HEK293T (cell line): ENCODE results near the gene OLIG1.

Experiments
- CTCF ChIA-PET: fragments of 350-600 bp; formaldehyde crosslinking; extraction: SDS; loops from one replicate; lab custom pipeline; 2021; ENCODE audit warnings: antibody characterized with exemption, inconsistent platforms; lab: Yijun Ruan, JAX
- POLR2A ChIA-PET: fragments of 350-600 bp; formaldehyde crosslinking; extraction: SDS; loops from one replicate; lab custom pipeline; 2020; ENCODE audit warnings: antibody characterized with exemption, inconsistent platforms; lab: Yijun Ruan, JAX
- DNase-seq: peaks from one replicate; pipeline ENCODE4 v3.0.0; 2012; ENCODE audit warnings: mixed read lengths; ENCODE audit errors: extremely low spot score
- ARNT ChIP-seq: fragments of 450-650 bp; IDR thresholded peaks from 2 replicates; pipeline ENCODE4 v1.6.1; 2017; ENCODE audit warnings: mild to moderate bottlenecking
- BHLHE40 ChIP-seq: fragments of 450-650 bp; IDR thresholded peaks from 2 replicates; pipeline ENCODE4 v1.6.1; 2016; ENCODE audit warnings: mild to moderate bottlenecking, moderate library complexity, borderline replicate concordance
- CTBP1 ChIP-seq: fragments of 450-650 bp; IDR thresholded peaks from 2 replicates; pipeline ENCODE4 v1.6.1; 2016; ENCODE audit warnings: borderline replicate concordance
- ELF4 ChIP-seq: fragments of 450-650 bp; IDR thresholded peaks from 2 replicates; pipeline ENCODE4 v1.6.1; 2017; ENCODE audit warnings: antibody characterized with exemption
- FOXA1 ChIP-seq: fragments of 450-650 bp; IDR thresholded peaks from 2 replicates; pipeline ENCODE4 v1.6.1; 2016; ENCODE audit warnings: mild to moderate bottlenecking
- FOXK2 ChIP-seq: fragments of 450-650 bp; IDR thresholded peaks from 2 replicates; pipeline ENCODE4 v1.6.1; 2016; ENCODE audit warnings: mild to moderate bottlenecking
- FOXM1 ChIP-seq: fragments of 450-650 bp; IDR thresholded peaks from 2 replicates; pipeline ENCODE4 v1.6.1; 2017; ENCODE audit warnings: mild to moderate bottlenecking, borderline replicate concordance
- HDGF ChIP-seq: fragments of 450-650 bp; IDR thresholded peaks from 2 replicates; pipeline ENCODE4 v1.6.1; 2017; ENCODE audit warnings: antibody characterized with exemption, borderline replicate concordance
- L3MBTL2 ChIP-seq: fragments of 450-650 bp; conservative IDR thresholded peaks from 2 replicates; pipeline ENCODE4 v1.6.1; 2016; ENCODE audit warnings: mild to moderate bottlenecking
- LEF1 ChIP-seq: fragments of 450-650 bp; IDR thresholded peaks from 2 replicates; pipeline ENCODE4 v1.6.1; 2017; ENCODE audit warnings: mild to moderate bottlenecking, borderline replicate concordance
- NFRKB ChIP-seq: fragments of 450-650 bp; IDR thresholded peaks from 2 replicates; pipeline ENCODE4 v1.6.1; 2016; ENCODE audit warnings: mild to moderate bottlenecking, moderate library complexity
- PKNOX1 ChIP-seq: fragments of 450-650 bp; IDR thresholded peaks from 2 replicates; pipeline ENCODE4 v1.6.1; 2016
- SUZ12 ChIP-seq: fragments of 450-650 bp; IDR thresholded peaks from 2 replicates; pipeline ENCODE4 v1.6.1; 2016; ENCODE audit warnings: mild to moderate bottlenecking
- TARDBP ChIP-seq: fragments of 450-650 bp; IDR thresholded peaks from 2 replicates; pipeline ENCODE4 v1.6.1; 2016
- ZNF384 ChIP-seq: fragments of 450-650 bp; IDR thresholded peaks from 2 replicates; pipeline ENCODE4 v1.6.1; 2016

OLIG1 gene

GRCh38 chr21:33047231-33047630, 22.7 kb upstream of the OLIG1 start:
- ChIA-PET POLR2A (no interaction called here), CTCF (no interaction called here)
- no peak for DNase-seq
- TF ChIP-seq ELF4: no peak

GRCh38 chr21:33051925-33052324, 18.0 kb upstream of the OLIG1 start:
- TF ChIP-seq L3MBTL2: no peak
- TF ChIP-seq HDGF: no peak
- TF ChIP-seq NFRKB: no peak
- TF ChIP-seq ARNT: no peak
- no peak for TF ChIP-seq FOXA1
- TF ChIP-seq TARDBP: no peak
- DNase-seq: no peak
- POLR2A ChIA-PET: no interaction called here
- CTCF ChIA-PET: no interaction called here

- TF ChIP-seq LEF1 (no peak), HDGF (no peak), TARDBP (no peak), SUZ12 (no peak), ELF4 (no peak), FOXK2 (no peak), FOXA1 (no peak), BHLHE40 (no peak)
- ChIA-PET POLR2A (interaction anchor here (1.1 kb wide), 1 partner anchor 28 kb away, joined by 3 read pairs; the partner anchor contains the start of gene OLIG2), CTCF (no interaction called here)
- no peak for DNase-seq
These were observed 16.0 kb upstream of the OLIG1 start for GRCh38 chr21:33053951-33054350.

GRCh38 chr21:33055991-33056390, 13.9 kb upstream of the OLIG1 start:
- TF ChIP-seq FOXM1 (no peak), PKNOX1 (no peak), NFRKB (no peak), SUZ12 (no peak)
- CTCF ChIA-PET: no interaction called here
- DNase-seq: no peak
- POLR2A ChIA-PET: no interaction called here

GRCh38 chr21:33057385-33057940, 12.5 kb upstream of the OLIG1 start:
- TF ChIP-seq FOXK2: no peak
- TF ChIP-seq FOXA1: no peak
- TF ChIP-seq L3MBTL2: no peak
- TF ChIP-seq SUZ12: no peak
- no peak for TF ChIP-seq NFRKB
- TF ChIP-seq ARNT: no peak
- TF ChIP-seq ELF4: no peak
- no peak for TF ChIP-seq PKNOX1
- TF ChIP-seq ZNF384: no peak
- ChIA-PET POLR2A (no interaction called here), CTCF (interaction anchor here (0.5 kb wide), 1 partner anchor 117 kb away, joined by 3 read pairs; no protein-coding TSS in a partner anchor)
- DNase-seq: no peak

- ChIA-PET POLR2A (no interaction called here), CTCF (no interaction called here)
- TF ChIP-seq TARDBP: no peak
- TF ChIP-seq ARNT: no peak
- TF ChIP-seq BHLHE40: no peak
- TF ChIP-seq NFRKB: no peak
- no peak for TF ChIP-seq CTBP1
- TF ChIP-seq PKNOX1: no peak
- DNase-seq: no peak
These were observed 11.4 kb upstream of the OLIG1 start for GRCh38 chr21:33058527-33058926.

- DNase-seq: no peak
- ChIA-PET CTCF (no interaction called here), POLR2A (no interaction called here)
These were observed 11.0 kb upstream of the OLIG1 start for GRCh38 chr21:33058957-33059356.

More at GRCh38 chr21:33058957-33059356, 11.0 kb upstream of the OLIG1 start:
- TF ChIP-seq ELF4 (no peak), FOXK2 (no peak), L3MBTL2 (no peak), PKNOX1 (no peak), BHLHE40 (no peak)
